Mesendoderm (in vitro differentiated cells): ENCODE data around the gene XRCC5.

Source experiments
- DNase-seq: peaks from one replicate; pipeline ENCODE4 v3.0.0; 2013
- H2AK5ac ChIP-seq: 2 replicates; pipeline ENCODE4 v1.6.1; 2013; ENCODE audit warnings: low read length, inconsistent platforms
- H2BK120ac ChIP-seq: 2 replicates; pipeline ENCODE4 v1.6.1; 2013; ENCODE audit warnings: low read depth, mild to moderate bottlenecking, low read length, moderate library complexity, mixed read lengths
- H2BK15ac ChIP-seq: replicated peaks from 2 replicates; pipeline ENCODE4 v1.6.1; 2013; ENCODE audit warnings: low read depth, mild to moderate bottlenecking, moderate library complexity
- H2BK5ac ChIP-seq: 2 replicates; pipeline ENCODE4 v1.6.1; 2013; ENCODE audit warnings: low read length, inconsistent platforms
- H3K18ac ChIP-seq: 2 replicates; pipeline ENCODE4 v1.6.1; 2013; ENCODE audit warnings: mild to moderate bottlenecking, low read length, mixed read lengths
- H3K23ac ChIP-seq: one replicate; pipeline ENCODE4 v1.6.1; 2013; ENCODE audit warnings: low read length
- H3K27ac ChIP-seq: 2 replicates; pipeline ENCODE4 v1.5.1; 2013; ENCODE audit warnings: low read depth, mild to moderate bottlenecking, inconsistent platforms, low read length, moderate library complexity
- H3K27me3 ChIP-seq: 2 replicates; pipeline ENCODE4 v1.6.1; 2013; ENCODE audit warnings: low read length, control low read depth, mild to moderate bottlenecking, inconsistent platforms; ENCODE audit not compliant: insufficient read depth, poor library complexity
- H3K36me3 ChIP-seq: 2 replicates; pipeline ENCODE4 v1.6.1; 2013; ENCODE audit warnings: low read length, inconsistent platforms; ENCODE audit not compliant: control insufficient read depth, insufficient read depth
- H3K4ac ChIP-seq: one replicate; pipeline ENCODE4 v1.6.1; 2013; ENCODE audit warnings: low read depth, mild to moderate bottlenecking, low read length, moderate library complexity
- H3K4me1 ChIP-seq: 2 replicates; pipeline ENCODE4 v1.6.1; 2013; ENCODE audit warnings: low read depth, low read length, inconsistent platforms; ENCODE audit not compliant: control insufficient read depth
- H3K4me2 ChIP-seq: 2 replicates; pipeline ENCODE4 v1.6.1; 2013; ENCODE audit warnings: low read length
- H3K4me3 ChIP-seq: 2 replicates; pipeline ENCODE4 v1.5.1; 2013; ENCODE audit warnings: mild to moderate bottlenecking, low read length
- H3K56ac ChIP-seq: one replicate; pipeline ENCODE4 v1.6.1; 2013; ENCODE audit warnings: low read length
- H3K79me1 ChIP-seq: 2 replicates; pipeline ENCODE4 v1.6.1; 2013; ENCODE audit warnings: low read length, inconsistent platforms
- H3K79me2 ChIP-seq: 2 replicates; pipeline ENCODE4 v1.6.1; 2013; ENCODE audit warnings: mild to moderate bottlenecking, low read length; ENCODE audit not compliant: control insufficient read depth, insufficient read depth
- H3K9ac ChIP-seq: 2 replicates; pipeline ENCODE4 v1.6.1; 2013; ENCODE audit warnings: low read length, inconsistent platforms
- H4K5ac ChIP-seq: one replicate; pipeline ENCODE4 v1.6.1; 2013; ENCODE audit warnings: low read length
- H4K8ac ChIP-seq: one replicate; pipeline ENCODE4 v1.6.1; 2013; ENCODE audit warnings: low read depth, mild to moderate bottlenecking, control low read depth, low read length, moderate library complexity
- WGBS: extraction: QIAGEN DNeasy Blood & Tissue Kit; methylation state at CpG from one replicate; pipeline ENCODE4 v1.1.7; 2013; ENCODE audit warnings: low lambda C conversion rate, missing lambda C conversion rate; ENCODE audit not compliant: insufficient coverage; ENCODE audit errors: extremely low coverage; 5-methylcytosine and 5-hydroxymethylcytosine counted together

Gene XRCC5

DNA sequence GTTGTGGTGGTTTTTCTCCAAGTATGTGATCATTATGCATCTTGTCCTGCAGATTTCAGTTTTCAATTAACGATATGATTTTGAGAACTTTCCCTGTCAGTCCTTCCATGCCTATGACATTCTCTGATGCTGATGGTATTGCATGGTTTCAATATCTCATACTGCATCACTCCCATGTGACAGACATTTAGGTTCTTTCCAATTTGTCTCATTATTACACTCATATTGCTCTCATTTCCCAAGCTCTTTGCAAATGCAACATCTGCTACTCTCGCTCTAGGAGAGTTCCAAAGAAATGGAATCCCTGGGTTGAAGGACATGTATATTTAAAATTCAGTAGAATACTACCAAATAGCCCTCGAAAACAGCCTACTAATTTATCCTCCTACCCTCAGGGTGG lies 137.6 kb downstream of the XRCC5 start:
- no peaks in the 10 kb centered on the region for H3K27me3 ChIP-seq
- no peak overlapping the region for H2BK5ac ChIP-seq
- H3K36me3 ChIP-seq = no peaks in the 10 kb centered on the region
- no peak overlapping the region for H3K4me3 ChIP-seq
- no CpG with 5 or more reads among the region's 3 CpGs for WGBS
- no peak overlapping the region for H4K5ac ChIP-seq
- H3K9ac ChIP-seq = no peak overlapping the region
- H3K23ac ChIP-seq = no peak overlapping the region
- no peaks in the 10 kb centered on the region for H3K4me1 ChIP-seq
- no peak overlapping the region for H2BK120ac ChIP-seq
- no peak overlapping the region for H2BK15ac ChIP-seq
- H3K56ac ChIP-seq = no peak overlapping the region
- H2AK5ac ChIP-seq = no peak overlapping the region
- DNase-seq = no peak
- H3K79me2 ChIP-seq = no peaks in the 10 kb centered on the region
- H3K27ac ChIP-seq = no peak overlapping the region
- no peak overlapping the region for H3K4me2 ChIP-seq
- H3K18ac ChIP-seq = no peak overlapping the region
- H3K79me1 ChIP-seq = no peaks in the 10 kb centered on the region
- H4K8ac ChIP-seq = no peak overlapping the region
- H3K4ac ChIP-seq = no peak overlapping the region
